B cell (primary cell): ENCODE measurements around the gene DISP1. TPM values are rescaled to one million over a fixed set of nuclear protein-coding genes. Genes with fewer than 3 reads are reported as not detected.

Experiments used
- ATAC-seq: fragments of 200-7000 bp; cut with Tn5 transposase; one replicate; pipeline ENCODE4 v1.10.0; 2021; ENCODE audit warnings: low read depth, mild to moderate bottlenecking, moderate number of reproducible peaks, moderate library complexity
- CTCF ChIA-PET: fragments of 350-600 bp; sonication (Branson Sonifier 250); formaldehyde crosslinking; loops from one replicate; lab custom pipeline; 2021; ENCODE audit warnings: antibody characterized with exemption, inconsistent platforms; lab: Charles Lee
- POLR2A ChIA-PET: fragments of 350-600 bp; sonication (Branson Sonifier 250); formaldehyde crosslinking; loops from one replicate; lab custom pipeline; 2021; ENCODE audit warnings: antibody characterized with exemption; lab: Charles Lee
- DNase-seq: peaks from one replicate; pipeline ENCODE4 v3.0.0; 2013
- H2AFZ ChIP-seq: 2 replicates; pipeline ENCODE4 v1.6.1; 2012; ENCODE audit warnings: mild to moderate bottlenecking, low read depth, low read length; ENCODE audit not compliant: insufficient read depth, poor library complexity, severe bottlenecking
- H3K27ac ChIP-seq, 2 donors: 1 replicate in 1 of 2; 2 replicates in 1 of 2; pipeline ENCODE4 v1.5.1; 2012 to 2013; ENCODE audit warnings: low read length in 2 of 2, mild to moderate bottlenecking in 2 of 2, moderate library complexity in 1 of 2
- H3K27me3 ChIP-seq, 4 experiments: fragments of 200-600 bp in 1 of 4; sonication (generic) in 1 of 4; replicated peaks in 1 of 4; 1 replicate in 2 of 4; 2 replicates in 2 of 4; pipeline versions ENCODE4 v1.6.1 to v1.7.0; 2013 to 2016; ENCODE audit warnings: low read length in 3 of 4, mild to moderate bottlenecking in 2 of 4, mixed read lengths in 1 of 4, moderate library complexity in 1 of 4; ENCODE audit not compliant: insufficient read depth in 4 of 4, control insufficient read depth in 3 of 4; ENCODE audit errors: control extremely low read depth in 1 of 4
- H3K36me3 ChIP-seq, 2 experiments: replicated peaks in 1 of 2; 1 replicate in 1 of 2; 2 replicates in 1 of 2; pipeline versions ENCODE4 v1.6.1 to v1.7.1; 2013; ENCODE audit warnings: low read length in 1 of 2; ENCODE audit not compliant: insufficient read depth in 2 of 2, control insufficient read depth in 1 of 2; ENCODE audit errors: control extremely low read depth in 1 of 2, extremely low read depth in 1 of 2
- H3K4me1 ChIP-seq, 2 donors: fragments of 200-600 bp in 1 of 2; sonication (generic) in 1 of 2; 1 replicate in 1 of 2; 2 replicates in 1 of 2; pipeline versions ENCODE4 v1.5.1 to v1.6.1; 2013 to 2017; ENCODE audit warnings: low read length in 2 of 2; ENCODE audit not compliant: control insufficient read depth in 2 of 2, insufficient read depth in 2 of 2
- H3K4me2 ChIP-seq: replicated peaks from 2 replicates; pipeline ENCODE3; 2012; ENCODE audit warnings: mild to moderate bottlenecking, low read depth, low read length; ENCODE audit not compliant: poor library complexity, severe bottlenecking
- H3K4me3 ChIP-seq, 5 experiments: fragments of 200-600 bp in 1 of 5; sonication (generic) in 1 of 5; 1 replicate in 3 of 5; 2 replicates in 2 of 5; pipeline versions ENCODE4 v1.5.1 to v1.7.0; 2011 to 2016; ENCODE audit warnings: low read length in 4 of 5, mild to moderate bottlenecking in 4 of 5, low read depth in 2 of 5, control low read depth in 1 of 5, moderate library complexity in 1 of 5; ENCODE audit not compliant: insufficient read depth in 1 of 5; ENCODE audit errors: control extremely low read depth in 1 of 5, extremely low read depth in 1 of 5
- H3K79me2 ChIP-seq: fragments of 200-600 bp; sonication (generic); one replicate; pipeline ENCODE4 v1.6.0; 2016; ENCODE audit warnings: low read length; ENCODE audit not compliant: control insufficient read depth, insufficient read depth
- H3K9ac ChIP-seq: fragments of 200-600 bp; sonication (generic); 2 replicates; pipeline ENCODE4 v1.6.1; 2017; ENCODE audit warnings: mild to moderate bottlenecking, low read length, moderate library complexity
- H3K9me3 ChIP-seq, 3 donors: one replicate each; pipeline versions ENCODE4 v1.6.1 to v1.7.1; 2013; ENCODE audit warnings: low read length in 2 of 3; ENCODE audit not compliant: control insufficient read depth in 2 of 3, insufficient read depth in 1 of 3; ENCODE audit errors: control extremely low read depth in 1 of 3
- H4K20me1 ChIP-seq: 2 replicates; pipeline ENCODE4 v1.6.0; 2012; ENCODE audit warnings: mild to moderate bottlenecking, low read length; ENCODE audit not compliant: insufficient read depth, control insufficient read depth, poor library complexity, severe bottlenecking
- H3K27ac Mint-ChIP-seq: one replicate; pipeline ENCODE4 v1.8.0; 2021; ENCODE audit warnings: mixed read lengths
- H3K27me3 Mint-ChIP-seq: one replicate; pipeline ENCODE4 v1.8.0; 2021; ENCODE audit warnings: mixed read lengths
- H3K4me1 Mint-ChIP-seq: one replicate; pipeline ENCODE4 v1.8.0; 2021; ENCODE audit warnings: mixed read lengths
- H3K4me3 Mint-ChIP-seq: one replicate; pipeline ENCODE4 v1.8.0; 2021; ENCODE audit warnings: mixed read lengths
- H3K9me3 Mint-ChIP-seq: one replicate; pipeline ENCODE4 v1.8.0; 2022; ENCODE audit warnings: mixed read lengths; ENCODE audit not compliant: insufficient read depth
- EZH2 ChIP-seq: IDR thresholded peaks from 2 replicates; pipeline ENCODE4 v1.6.1; 2012; ENCODE audit warnings: borderline replicate concordance, low read depth, mild to moderate bottlenecking, moderate library complexity, low read length; ENCODE audit not compliant: insufficient read depth, poor library complexity, severe bottlenecking
- WGBS: methylation state at CpG from one replicate; pipeline ENCODE4 v1.1.5; 2013; ENCODE audit warnings: missing lambda C conversion rate; ENCODE audit not compliant: insufficient coverage; 5-methylcytosine and 5-hydroxymethylcytosine counted together
- intact Hi-C: fragments of 100-400 bp; cut with micrococcal nuclease; formaldehyde crosslinking; loops from one replicate; pipeline ENCODE4 v1.10.0; 2022
- polyA plus RNA-seq: library from polyadenylated mRNA; depleted of rRNA; stranded (reverse); fragments of >200 nt; gene quantifications from 2 replicates; pipeline ENCODE4 v1.2.3, GENCODE V29; 2012
- total RNA-seq, 2 donors: library from RNA; stranded (reverse); fragments of 120-200 nt in 1 of 2; gene quantifications; 1 replicate in 1 of 2; 2 replicates in 1 of 2; pipeline versions ENCODE4 v1.2.3 to v1.2.4, GENCODE V29; 2013 to 2022
- TF ChIP-seq, protein P1 (sequence below): fragments of 200-600 bp; IDR thresholded peaks from one replicate; pipeline ENCODE4 v1.8.0; 2022; ENCODE audit warnings: antibody characterized with exemption, mild to moderate bottlenecking

DISP1 gene
- total and polyA plus RNA-seq, 2 donors (not counting 1 experiment from before 2014, with no cell fraction given) = 6.6 to 12.0 TPM

DNA sequence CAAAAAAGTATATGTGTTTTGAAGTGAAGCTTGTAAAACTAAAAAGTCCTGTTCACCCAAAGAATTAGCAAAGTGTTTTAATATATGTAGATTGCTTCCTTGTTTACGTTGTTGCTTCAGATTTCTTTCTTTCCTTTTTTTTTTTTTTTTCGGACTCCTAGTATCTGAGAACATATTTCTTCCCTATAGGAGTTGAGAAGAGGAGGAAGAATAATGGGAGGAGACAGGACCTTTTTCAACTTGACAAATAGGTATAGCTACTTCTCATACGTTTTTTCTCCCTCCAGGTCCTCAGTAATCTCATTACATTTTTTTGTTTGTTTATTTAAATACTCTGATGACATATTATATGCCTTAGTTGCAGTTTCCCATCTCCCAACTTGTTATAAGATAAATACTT is 8.9 kb downstream of the DISP1 start:
- CTCF ChIA-PET = interaction anchor here (0.7 kb wide), 1 partner anchor 864 kb away, joined by 5 read pairs; no protein-coding TSS in a partner anchor
- DNase-seq (no peak), ATAC-seq (no peak)
- H3K27me3 Mint-ChIP-seq = no peaks in the 10 kb centered on the region
- intact Hi-C loops = no loop called here
- Histone ChIP-seq H4K20me1 (peaks cover 5% of the 10 kb centered on the region), H3K9ac (no peak overlapping the region), H2AFZ (no peak overlapping the region), H3K36me3 (no peaks in the 10 kb centered on the region), H3K27ac (no peak overlapping the region), H3K9me3 (no peaks in the 10 kb centered on the region), H3K4me3 (no peak overlapping the region), H3K4me2 (no peak overlapping the region), H3K79me2 (peaks cover 84% of the 10 kb centered on the region), H3K27me3 (no peaks in the 10 kb centered on the region), H3K4me1 (no peaks in the 10 kb centered on the region)
- no peaks in the 10 kb centered on the region for H3K9me3 Mint-ChIP-seq
- POLR2A ChIA-PET = no interaction called here
- TF ChIP-seq, protein P1, sequence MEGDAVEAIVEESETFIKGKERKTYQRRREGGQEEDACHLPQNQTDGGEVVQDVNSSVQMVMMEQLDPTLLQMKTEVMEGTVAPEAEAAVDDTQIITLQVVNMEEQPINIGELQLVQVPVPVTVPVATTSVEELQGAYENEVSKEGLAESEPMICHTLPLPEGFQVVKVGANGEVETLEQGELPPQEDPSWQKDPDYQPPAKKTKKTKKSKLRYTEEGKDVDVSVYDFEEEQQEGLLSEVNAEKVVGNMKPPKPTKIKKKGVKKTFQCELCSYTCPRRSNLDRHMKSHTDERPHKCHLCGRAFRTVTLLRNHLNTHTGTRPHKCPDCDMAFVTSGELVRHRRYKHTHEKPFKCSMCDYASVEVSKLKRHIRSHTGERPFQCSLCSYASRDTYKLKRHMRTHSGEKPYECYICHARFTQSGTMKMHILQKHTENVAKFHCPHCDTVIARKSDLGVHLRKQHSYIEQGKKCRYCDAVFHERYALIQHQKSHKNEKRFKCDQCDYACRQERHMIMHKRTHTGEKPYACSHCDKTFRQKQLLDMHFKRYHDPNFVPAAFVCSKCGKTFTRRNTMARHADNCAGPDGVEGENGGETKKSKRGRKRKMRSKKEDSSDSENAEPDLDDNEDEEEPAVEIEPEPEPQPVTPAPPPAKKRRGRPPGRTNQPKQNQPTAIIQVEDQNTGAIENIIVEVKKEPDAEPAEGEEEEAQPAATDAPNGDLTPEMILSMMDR = no peak
- TF ChIP-seq EZH2 = no peak
- WGBS = no CpG with 5 or more reads among the region's 3 CpGs
- H3K4me1 Mint-ChIP-seq = peaks cover 35% of the 10 kb centered on the region
- H3K27ac Mint-ChIP-seq = no peak overlapping the region
- no peak overlapping the region for H3K4me3 Mint-ChIP-seq

DNA sequence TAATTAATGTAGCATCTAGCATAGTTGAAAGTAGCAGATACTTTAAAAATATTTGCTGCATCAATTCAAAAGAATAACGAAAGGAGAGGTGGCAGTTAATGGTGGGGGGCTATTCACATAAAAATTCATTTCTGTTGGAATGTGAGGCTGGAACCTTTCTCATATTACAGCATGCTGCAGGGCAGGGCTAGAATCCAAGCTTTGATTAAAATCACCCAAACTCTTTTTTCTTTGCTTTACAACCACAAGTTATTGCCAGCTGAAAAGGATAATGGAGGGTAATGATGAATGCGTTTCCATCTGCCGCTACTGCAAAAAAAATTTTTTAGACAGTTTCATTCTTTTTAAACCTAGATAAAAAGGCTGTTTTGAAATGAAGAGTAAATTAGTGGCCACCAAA is 9.8 kb downstream of the DISP1 start:
- Histone ChIP-seq H3K4me1 (no peaks in the 10 kb centered on the region), H3K79me2 (peaks cover 85% of the 10 kb centered on the region), H3K4me2 (no peak overlapping the region), H4K20me1 (peaks cover 5% of the 10 kb centered on the region), H3K4me3 (no peak overlapping the region), H3K27ac (no peak overlapping the region), H3K36me3 (no peaks in the 10 kb centered on the region), H3K9ac (no peak overlapping the region), H2AFZ (no peak overlapping the region), H3K9me3 (no peaks in the 10 kb centered on the region), H3K27me3 (no peaks in the 10 kb centered on the region)
- no peak for ATAC-seq
- Mint-ChIP-seq H3K27me3 (no peaks in the 10 kb centered on the region), H3K27ac (no peak overlapping the region), H3K4me3 (no peak overlapping the region), H3K4me1 (peaks cover 39% of the 10 kb centered on the region), H3K9me3 (no peaks in the 10 kb centered on the region)
- CTCF ChIA-PET = no interaction called here
- no CpG with 5 or more reads among the region's 3 CpGs for WGBS
- no peak for DNase-seq
- POLR2A ChIA-PET = interaction anchor here (0.6 kb wide), 1 partner anchor 45 kb away, joined by 3 read pairs; no protein-coding TSS in a partner anchor
- intact Hi-C loops = loop anchor here (5.0 kb wide), 1 partner anchor 32 kb away; no protein-coding TSS in a partner anchor
- no peak for TF ChIP-seq EZH2
- TF ChIP-seq, protein P1 = no peak
